ENCODE measurements around the gene TEX52. TPM values are rescaled to one million over a fixed set of nuclear protein-coding genes. Genes with fewer than 3 reads are reported as not detected.

TEX52 gene
- total and polyA plus RNA-seq, 2 of the 13 experiments (the other 11 are each of a cell fraction or from before 2014, with no cell fraction given) = 0.05 TPM; not detected in 1

DNA sequence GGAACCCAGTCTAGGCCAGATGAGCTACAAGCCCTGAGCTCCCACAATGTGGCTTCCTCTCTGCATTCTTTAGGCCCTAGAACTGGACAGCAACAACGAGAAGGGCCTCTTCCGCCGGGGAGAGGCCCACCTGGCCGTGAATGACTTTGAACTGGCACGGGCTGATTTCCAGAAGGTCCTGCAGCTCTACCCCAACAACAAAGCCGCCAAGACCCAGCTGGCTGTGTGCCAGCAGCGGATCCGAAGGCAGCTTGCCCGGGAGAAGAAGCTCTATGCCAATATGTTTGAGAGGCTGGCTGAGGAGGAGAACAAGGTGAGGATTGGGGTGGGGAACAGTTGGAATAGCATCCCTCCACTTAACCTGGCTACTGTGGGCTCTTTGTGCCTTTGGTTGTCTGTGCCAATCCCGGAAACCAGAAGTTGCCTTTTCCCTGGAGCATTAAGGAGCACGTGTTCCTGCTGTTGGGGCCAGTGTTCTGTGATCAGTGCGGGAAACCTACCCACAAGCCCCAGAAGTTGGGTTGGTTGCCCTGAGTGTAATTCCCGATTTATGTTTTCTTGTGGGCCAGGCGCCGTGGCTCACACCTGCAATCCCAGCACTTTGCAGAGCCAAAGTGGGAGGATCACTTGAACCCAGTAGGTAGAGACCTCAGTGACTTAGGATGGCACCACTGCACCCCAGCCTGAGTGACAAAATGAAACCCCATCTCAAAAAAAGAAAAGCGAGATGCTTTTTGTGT, 55.6 kb downstream of the TEX52 start:
- H3K27me3 ChIP-seq (ENCODE audit: control insufficient read depth in 1 of 2, insufficient read depth in 2 of 2, low read length in 2 of 2) = no peaks in the 10 kb centered on the region
- H3K9me3 ChIP-seq (ENCODE audit: low read length) = no peaks in the 10 kb centered on the region
- in situ Hi-C loops (cut with HindIII; ENCODE audit: extremely low pct_ligation_motif_present, low pct_unique_long_range_greater_than_20kb) = no loop called here
- ChIA-PET POLR2A (no interaction called here), CTCF (ENCODE audit: low intra/inter-chr PET ratio, low total read pairs) (no interaction called here)
- BruUV-seq (replicated peaks) = no TSS peak
- H2AFZ ChIP-seq (ENCODE audit: low read length) = no peak overlapping the region
- no peak for DNase-seq (ENCODE audit: low spot score)
- H3K4me3 ChIP-seq (replicated peaks in 1 of 3; ENCODE audit: insufficient read depth in 1 of 3, low read depth in 2 of 3, low read length in 3 of 3) = no peak overlapping the region
- intact Hi-C loops (cut with micrococcal nuclease; ENCODE audit: unreplicated experiment) = no loop called here
- FAIRE-seq = no peak
- H3K4me1 ChIP-seq (ENCODE audit: insufficient read depth, low read length) = peaks cover 14% of the 10 kb centered on the region
- no peak overlapping the region for H3K9ac ChIP-seq (ENCODE audit: insufficient read depth, low read depth, low read length)
- H3K36me3 ChIP-seq (replicated peaks in 1 of 2; ENCODE audit: control insufficient read depth in 1 of 2, insufficient read depth in 2 of 2, low read length in 2 of 2) = peaks cover 41 to 90% of the 10 kb centered on the region in 2 experiments
- peaks cover 4% of the 10 kb centered on the region; the same call in 1 of the 2 replicates for H4K20me1 ChIP-seq (ENCODE audit: insufficient read depth, low read length)
- H3K27ac ChIP-seq (ENCODE audit: extremely low read length, insufficient read depth, low read length) = no peak overlapping the region
- peaks cover 12% of the 10 kb centered on the region for H3K79me2 ChIP-seq (ENCODE audit: insufficient read depth, low read length)
- WGBS (ENCODE audit: low lambda C conversion rate) = 95% methylated on average over 12 of the region's 16 CpGs
- ATAC-seq = no peak
- H3K4me2 ChIP-seq (ENCODE audit: low read depth, low read length) = no peak overlapping the region
- TF ChIP-seq, protein P1, sequence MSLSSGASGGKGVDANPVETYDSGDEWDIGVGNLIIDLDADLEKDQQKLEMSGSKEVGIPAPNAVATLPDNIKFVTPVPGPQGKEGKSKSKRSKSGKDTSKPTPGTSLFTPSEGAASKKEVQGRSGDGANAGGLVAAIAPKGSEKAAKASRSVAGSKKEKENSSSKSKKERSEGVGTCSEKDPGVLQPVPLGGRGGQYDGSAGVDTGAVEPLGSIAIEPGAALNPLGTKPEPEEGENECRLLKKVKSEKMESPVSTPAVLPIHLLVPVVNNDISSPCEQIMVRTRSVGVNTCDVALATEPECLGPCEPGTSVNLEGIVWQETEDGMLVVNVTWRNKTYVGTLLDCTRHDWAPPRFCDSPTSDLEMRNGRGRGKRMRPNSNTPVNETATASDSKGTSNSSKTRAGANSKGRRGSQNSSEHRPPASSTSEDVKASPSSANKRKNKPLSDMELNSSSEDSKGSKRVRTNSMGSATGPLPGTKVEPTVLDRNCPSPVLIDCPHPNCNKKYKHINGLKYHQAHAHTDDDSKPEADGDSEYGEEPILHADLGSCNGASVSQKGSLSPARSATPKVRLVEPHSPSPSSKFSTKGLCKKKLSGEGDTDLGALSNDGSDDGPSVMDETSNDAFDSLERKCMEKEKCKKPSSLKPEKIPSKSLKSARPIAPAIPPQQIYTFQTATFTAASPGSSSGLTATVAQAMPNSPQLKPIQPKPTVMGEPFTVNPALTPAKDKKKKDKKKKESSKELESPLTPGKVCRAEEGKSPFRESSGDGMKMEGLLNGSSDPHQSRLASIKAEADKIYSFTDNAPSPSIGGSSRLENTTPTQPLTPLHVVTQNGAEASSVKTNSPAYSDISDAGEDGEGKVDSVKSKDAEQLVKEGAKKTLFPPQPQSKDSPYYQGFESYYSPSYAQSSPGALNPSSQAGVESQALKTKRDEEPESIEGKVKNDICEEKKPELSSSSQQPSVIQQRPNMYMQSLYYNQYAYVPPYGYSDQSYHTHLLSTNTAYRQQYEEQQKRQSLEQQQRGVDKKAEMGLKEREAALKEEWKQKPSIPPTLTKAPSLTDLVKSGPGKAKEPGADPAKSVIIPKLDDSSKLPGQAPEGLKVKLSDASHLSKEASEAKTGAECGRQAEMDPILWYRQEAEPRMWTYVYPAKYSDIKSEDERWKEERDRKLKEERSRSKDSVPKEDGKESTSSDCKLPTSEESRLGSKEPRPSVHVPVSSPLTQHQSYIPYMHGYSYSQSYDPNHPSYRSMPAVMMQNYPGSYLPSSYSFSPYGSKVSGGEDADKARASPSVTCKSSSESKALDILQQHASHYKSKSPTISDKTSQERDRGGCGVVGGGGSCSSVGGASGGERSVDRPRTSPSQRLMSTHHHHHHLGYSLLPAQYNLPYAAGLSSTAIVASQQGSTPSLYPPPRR (CRISPR knock-in tag; IDR thresholded peaks at IDR 0.05; ENCODE audit: borderline replicate concordance) = no peak
- TF ChIP-seq, protein P2, sequence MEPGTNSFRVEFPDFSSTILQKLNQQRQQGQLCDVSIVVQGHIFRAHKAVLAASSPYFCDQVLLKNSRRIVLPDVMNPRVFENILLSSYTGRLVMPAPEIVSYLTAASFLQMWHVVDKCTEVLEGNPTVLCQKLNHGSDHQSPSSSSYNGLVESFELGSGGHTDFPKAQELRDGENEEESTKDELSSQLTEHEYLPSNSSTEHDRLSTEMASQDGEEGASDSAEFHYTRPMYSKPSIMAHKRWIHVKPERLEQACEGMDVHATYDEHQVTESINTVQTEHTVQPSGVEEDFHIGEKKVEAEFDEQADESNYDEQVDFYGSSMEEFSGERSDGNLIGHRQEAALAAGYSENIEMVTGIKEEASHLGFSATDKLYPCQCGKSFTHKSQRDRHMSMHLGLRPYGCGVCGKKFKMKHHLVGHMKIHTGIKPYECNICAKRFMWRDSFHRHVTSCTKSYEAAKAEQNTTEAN (CRISPR knock-in tag; conservative IDR thresholded peaks at IDR 0.05) = no peak
- TF ChIP-seq ZNF234 (CRISPR knock-in tag; conservative IDR thresholded peaks at IDR 0.05) = no peak
- TF ChIP-seq, protein P3, sequence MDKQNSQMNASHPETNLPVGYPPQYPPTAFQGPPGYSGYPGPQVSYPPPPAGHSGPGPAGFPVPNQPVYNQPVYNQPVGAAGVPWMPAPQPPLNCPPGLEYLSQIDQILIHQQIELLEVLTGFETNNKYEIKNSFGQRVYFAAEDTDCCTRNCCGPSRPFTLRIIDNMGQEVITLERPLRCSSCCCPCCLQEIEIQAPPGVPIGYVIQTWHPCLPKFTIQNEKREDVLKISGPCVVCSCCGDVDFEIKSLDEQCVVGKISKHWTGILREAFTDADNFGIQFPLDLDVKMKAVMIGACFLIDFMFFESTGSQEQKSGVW (CRISPR knock-in tag; IDR thresholded peaks at IDR 0.05; ENCODE audit: borderline replicate concordance) = no peak
- TF ChIP-seq, protein P4, sequence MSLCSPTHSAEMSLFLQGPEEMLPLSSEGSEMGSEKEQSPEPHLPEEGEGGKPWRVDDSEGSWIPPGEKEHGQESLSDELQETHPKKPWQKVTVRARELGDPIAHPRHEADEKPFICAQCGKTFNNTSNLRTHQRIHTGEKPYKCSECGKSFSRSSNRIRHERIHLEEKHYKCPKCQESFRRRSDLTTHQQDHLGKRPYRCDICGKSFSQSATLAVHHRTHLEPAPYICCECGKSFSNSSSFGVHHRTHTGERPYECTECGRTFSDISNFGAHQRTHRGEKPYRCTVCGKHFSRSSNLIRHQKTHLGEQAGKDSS (CRISPR knock-in tag; IDR thresholded peaks at IDR 0.05; ENCODE audit: borderline replicate concordance, low read depth) = no peak
- TF ChIP-seq ZNF556 (CRISPR knock-in tag; IDR thresholded peaks at IDR 0.05; ENCODE audit: borderline replicate concordance) = no peak
- TF ChIP-seq ZNF572 (CRISPR knock-in tag; IDR thresholded peaks at IDR 0.05) = no peak
- TF ChIP-seq, protein P5, sequence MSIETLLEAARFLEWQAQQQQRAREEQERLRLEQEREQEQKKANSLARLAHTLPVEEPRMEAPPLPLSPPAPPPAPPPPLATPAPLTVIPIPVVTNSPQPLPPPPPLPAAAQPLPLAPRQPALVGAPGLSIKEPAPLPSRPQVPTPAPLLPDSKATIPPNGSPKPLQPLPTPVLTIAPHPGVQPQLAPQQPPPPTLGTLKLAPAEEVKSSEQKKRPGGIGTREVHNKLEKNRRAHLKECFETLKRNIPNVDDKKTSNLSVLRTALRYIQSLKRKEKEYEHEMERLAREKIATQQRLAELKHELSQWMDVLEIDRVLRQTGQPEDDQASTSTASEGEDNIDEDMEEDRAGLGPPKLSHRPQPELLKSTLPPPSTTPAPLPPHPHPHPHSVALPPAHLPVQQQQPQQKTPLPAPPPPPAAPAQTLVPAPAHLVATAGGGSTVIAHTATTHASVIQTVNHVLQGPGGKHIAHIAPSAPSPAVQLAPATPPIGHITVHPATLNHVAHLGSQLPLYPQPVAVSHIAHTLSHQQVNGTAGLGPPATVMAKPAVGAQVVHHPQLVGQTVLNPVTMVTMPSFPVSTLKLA (IDR thresholded peaks at IDR 0.05) = no peak
- no peak for TF ChIP-seq SNAI1 (CRISPR knock-in tag; IDR thresholded peaks at IDR 0.05; ENCODE audit: borderline replicate concordance)
- TF ChIP-seq AGO2 (optimal IDR thresholded peaks at IDR 0.05; ENCODE audit: low read depth, low read length) = no peak
- TF ChIP-seq RXRA (CRISPR knock-in tag; IDR thresholded peaks at IDR 0.05) = no peak
- TF ChIP-seq, protein P6, sequence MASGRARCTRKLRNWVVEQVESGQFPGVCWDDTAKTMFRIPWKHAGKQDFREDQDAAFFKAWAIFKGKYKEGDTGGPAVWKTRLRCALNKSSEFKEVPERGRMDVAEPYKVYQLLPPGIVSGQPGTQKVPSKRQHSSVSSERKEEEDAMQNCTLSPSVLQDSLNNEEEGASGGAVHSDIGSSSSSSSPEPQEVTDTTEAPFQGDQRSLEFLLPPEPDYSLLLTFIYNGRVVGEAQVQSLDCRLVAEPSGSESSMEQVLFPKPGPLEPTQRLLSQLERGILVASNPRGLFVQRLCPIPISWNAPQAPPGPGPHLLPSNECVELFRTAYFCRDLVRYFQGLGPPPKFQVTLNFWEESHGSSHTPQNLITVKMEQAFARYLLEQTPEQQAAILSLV (CRISPR knock-in tag; IDR thresholded peaks at IDR 0.05; ENCODE audit: borderline replicate concordance) = no peak

Data from HepG2 (cell line).